ENCODE data around the gene TUBA4B.

The TUBA4B gene

GRCh38 chr2:219293736-219294231 lies 40.7 kb downstream of the TUBA4B start:
- peaks cover 2% of the 10 kb centered on the region; the same call in 1 of the 2 replicates for H3K27me3 ChIP-seq (ENCODE audit: control insufficient read depth, insufficient read depth, low read length)
- no peak for DNase-seq (ENCODE audit: low read depth, low spot score)
- no peaks in the 10 kb centered on the region; the same call in 1 of the 2 replicates for H3K36me3 ChIP-seq (ENCODE audit: control insufficient read depth, insufficient read depth, low read length)
- no peak overlapping the region for H3K27ac ChIP-seq (ENCODE audit: low read length)
- H3K9me3 ChIP-seq (ENCODE audit: control insufficient read depth, insufficient read depth, low read length), result no peaks in the 10 kb centered on the region
- H3K4me1 ChIP-seq (ENCODE audit: control insufficient read depth, insufficient read depth, low read length), result peaks cover 4% of the 10 kb centered on the region; the same call in 1 of the 2 replicates
- H3K4me3 ChIP-seq (ENCODE audit: low read length), result no peak overlapping the region
- WGBS (ENCODE audit: insufficient coverage, insufficient read length), result no CpG with 5 or more reads among the region's 5 CpGs

- Histone ChIP-seq H3K36me3 (ENCODE audit: control insufficient read depth, insufficient read depth, low read length) (no peaks in the 10 kb centered on the region; the same call in 1 of the 2 replicates), H3K4me3 (ENCODE audit: low read length) (peak overlapping the region; percentile 72; the same call in 1 of the 2 replicates), H3K27ac (ENCODE audit: low read length) (no peak overlapping the region), H3K27me3 (ENCODE audit: control insufficient read depth, insufficient read depth, low read length) (peaks cover 2% of the 10 kb centered on the region; the same call in 1 of the 2 replicates), H3K9me3 (ENCODE audit: control insufficient read depth, insufficient read depth, low read length) (no peaks in the 10 kb centered on the region), H3K4me1 (ENCODE audit: control insufficient read depth, insufficient read depth, low read length) (peaks cover 8% of the 10 kb centered on the region)
- DNase-seq (ENCODE audit: low read depth, low spot score), result peak; percentile 94
- no CpG with 5 or more reads among the region's 67 CpGs for WGBS (ENCODE audit: insufficient coverage, insufficient read length)
These were observed 41.6 kb downstream of the TUBA4B start for GRCh38 chr2:219294356-219295351.

- no peaks in the 10 kb centered on the region for H3K36me3 ChIP-seq (ENCODE audit: control insufficient read depth, insufficient read depth, low read length)
- H3K9me3 ChIP-seq (ENCODE audit: control insufficient read depth, insufficient read depth, low read length), result no peaks in the 10 kb centered on the region
- peaks cover 2% of the 10 kb centered on the region; the same call in 1 of the 2 replicates for H3K27me3 ChIP-seq (ENCODE audit: control insufficient read depth, insufficient read depth, low read length)
- WGBS (ENCODE audit: insufficient coverage, insufficient read length), result no CpG with 5 or more reads among the region's 14 CpGs
- no peak overlapping the region for H3K27ac ChIP-seq (ENCODE audit: low read length)
- no peak overlapping the region for H3K4me3 ChIP-seq (ENCODE audit: low read length)
- DNase-seq (ENCODE audit: low read depth, low spot score), result no peak
- peaks cover 9% of the 10 kb centered on the region for H3K4me1 ChIP-seq (ENCODE audit: control insufficient read depth, insufficient read depth, low read length)
These were observed 43.1 kb downstream of the TUBA4B start for GRCh38 chr2:219296142-219296541.

- Histone ChIP-seq H3K36me3 (ENCODE audit: control insufficient read depth, insufficient read depth, low read length) (no peaks in the 10 kb centered on the region), H3K27me3 (ENCODE audit: control insufficient read depth, insufficient read depth, low read length) (peaks cover 2% of the 10 kb centered on the region; the same call in 1 of the 2 replicates), H3K4me1 (ENCODE audit: control insufficient read depth, insufficient read depth, low read length) (peaks cover 9% of the 10 kb centered on the region), H3K9me3 (ENCODE audit: control insufficient read depth, insufficient read depth, low read length) (no peaks in the 10 kb centered on the region), H3K27ac (ENCODE audit: low read length) (no peak overlapping the region), H3K4me3 (ENCODE audit: low read length) (no peak overlapping the region)
- WGBS (ENCODE audit: insufficient coverage, insufficient read length), result no CpG with 5 or more reads among the region's 25 CpGs
- no peak for DNase-seq (ENCODE audit: low read depth, low spot score)
These were observed 43.8 kb downstream of the TUBA4B start for GRCh38 chr2:219296631-219297391.

- Histone ChIP-seq H3K9me3 (ENCODE audit: control insufficient read depth, insufficient read depth, low read length) (no peaks in the 10 kb centered on the region), H3K4me3 (ENCODE audit: low read length) (no peak overlapping the region), H3K4me1 (ENCODE audit: control insufficient read depth, insufficient read depth, low read length) (peaks cover 9% of the 10 kb centered on the region), H3K27me3 (ENCODE audit: control insufficient read depth, insufficient read depth, low read length) (peaks cover 2% of the 10 kb centered on the region; the same call in 1 of the 2 replicates), H3K36me3 (ENCODE audit: control insufficient read depth, insufficient read depth, low read length) (no peaks in the 10 kb centered on the region), H3K27ac (ENCODE audit: low read length) (no peak overlapping the region)
- WGBS (ENCODE audit: insufficient coverage, insufficient read length), result no CpG with 5 or more reads among the region's 14 CpGs
- no peak for DNase-seq (ENCODE audit: low read depth, low spot score)
These were observed 44.9 kb downstream of the TUBA4B start for GRCh38 chr2:219297766-219298456.

- H3K27me3 ChIP-seq (ENCODE audit: control insufficient read depth, insufficient read depth, low read length), result peaks cover 2% of the 10 kb centered on the region; the same call in 1 of the 2 replicates
- no peak for DNase-seq (ENCODE audit: low read depth, low spot score)
- no peaks in the 10 kb centered on the region for H3K9me3 ChIP-seq (ENCODE audit: control insufficient read depth, insufficient read depth, low read length)
- peaks cover 9% of the 10 kb centered on the region for H3K4me1 ChIP-seq (ENCODE audit: control insufficient read depth, insufficient read depth, low read length)
- no peak overlapping the region for H3K27ac ChIP-seq (ENCODE audit: low read length)
- no CpG with 5 or more reads among the region's 15 CpGs for WGBS (ENCODE audit: insufficient coverage, insufficient read length)
- H3K4me3 ChIP-seq (ENCODE audit: low read length), result no peak overlapping the region
- H3K36me3 ChIP-seq (ENCODE audit: control insufficient read depth, insufficient read depth, low read length), result no peaks in the 10 kb centered on the region
These were observed 45.8 kb downstream of the TUBA4B start for GRCh38 chr2:219298759-219299371.

GRCh38 chr2:219299372-219299760 lies 46.3 kb downstream of the TUBA4B start:
- Histone ChIP-seq H3K27me3 (ENCODE audit: control insufficient read depth, insufficient read depth, low read length) (peaks cover 2% of the 10 kb centered on the region; the same call in 1 of the 2 replicates), H3K36me3 (ENCODE audit: control insufficient read depth, insufficient read depth, low read length) (no peaks in the 10 kb centered on the region), H3K4me3 (ENCODE audit: low read length) (no peak overlapping the region), H3K27ac (ENCODE audit: low read length) (no peak overlapping the region), H3K9me3 (ENCODE audit: control insufficient read depth, insufficient read depth, low read length) (no peaks in the 10 kb centered on the region), H3K4me1 (ENCODE audit: control insufficient read depth, insufficient read depth, low read length) (peaks cover 7% of the 10 kb centered on the region)
- no CpG with 5 or more reads among the region's 6 CpGs for WGBS (ENCODE audit: insufficient coverage, insufficient read length)
- DNase-seq (ENCODE audit: low read depth, low spot score), result no peak

- Histone ChIP-seq H3K27me3 (ENCODE audit: control insufficient read depth, insufficient read depth, low read length) (peaks cover 2% of the 10 kb centered on the region; the same call in 1 of the 2 replicates), H3K36me3 (ENCODE audit: control insufficient read depth, insufficient read depth, low read length) (no peaks in the 10 kb centered on the region), H3K27ac (ENCODE audit: low read length) (no peak overlapping the region), H3K9me3 (ENCODE audit: control insufficient read depth, insufficient read depth, low read length) (no peaks in the 10 kb centered on the region), H3K4me1 (ENCODE audit: control insufficient read depth, insufficient read depth, low read length) (peaks cover 7% of the 10 kb centered on the region), H3K4me3 (ENCODE audit: low read length) (no peak overlapping the region)
- no peak for DNase-seq (ENCODE audit: low read depth, low spot score)
- no CpG with 5 or more reads among the region's 5 CpGs for WGBS (ENCODE audit: insufficient coverage, insufficient read length)
These were observed 47.0 kb downstream of the TUBA4B start for GRCh38 chr2:219300022-219300421.

- Histone ChIP-seq H3K4me1 (ENCODE audit: control insufficient read depth, insufficient read depth, low read length) (peaks cover 6% of the 10 kb centered on the region), H3K4me3 (ENCODE audit: low read length) (no peak overlapping the region), H3K36me3 (ENCODE audit: control insufficient read depth, insufficient read depth, low read length) (no peaks in the 10 kb centered on the region), H3K27me3 (ENCODE audit: control insufficient read depth, insufficient read depth, low read length) (no peaks in the 10 kb centered on the region; the same call in 1 of the 2 replicates), H3K27ac (ENCODE audit: low read length) (no peak overlapping the region), H3K9me3 (ENCODE audit: control insufficient read depth, insufficient read depth, low read length) (no peaks in the 10 kb centered on the region)
- DNase-seq (ENCODE audit: low read depth, low spot score), result no peak
- no CpG with 5 or more reads among the region's 11 CpGs for WGBS (ENCODE audit: insufficient coverage, insufficient read length)
These were observed 49.4 kb downstream of the TUBA4B start for GRCh38 chr2:219302412-219302968.
